K562 (cell line): ENCODE data around the gene KRT35. TPM values are rescaled to one million over a fixed set of nuclear protein-coding genes. Genes with fewer than 3 reads are reported as not detected.

Source experiments
- BCOR ChIP-seq: fragments of 450-650 bp; IDR thresholded peaks from 2 replicates; pipeline ENCODE4 v1.6.1; 2016
- CBFB ChIP-seq: sonication (generic); formaldehyde crosslinking; IDR thresholded peaks from 2 replicates; pipeline ENCODE4 v1.4.0; 2020; ENCODE audit warnings: mild to moderate bottlenecking, missing genetic modification reagents
- DIDO1 ChIP-seq: fragments of 450-650 bp; IDR thresholded peaks from 2 replicates; pipeline ENCODE4 v1.6.1; 2016; ENCODE audit warnings: low read depth, missing biosample characterization, missing genetic modification characterization
- ELF1 ChIP-seq: fragments of 200-800 bp; sonication (Bioruptor generic); IDR thresholded peaks from 2 replicates; pipeline ENCODE4 v1.6.1; 2016; ENCODE audit warnings: missing genetic modification characterization, missing compliant biosample characterization
- FOS ChIP-seq: IDR thresholded peaks from 3 replicates; pipeline ENCODE4 v1.6.1; 2011; ENCODE audit not compliant: insufficient read length; ENCODE audit errors: extremely low read depth
- HDAC1 ChIP-seq, 2 experiments: fragments of 450-650 bp; IDR thresholded peaks; 2 replicates each; pipeline ENCODE4 v1.6.1; 2016 to 2017; ENCODE audit warnings: inconsistent platforms in 1 of 2, mild to moderate bottlenecking in 1 of 2, moderate library complexity in 1 of 2
- HDAC6 ChIP-seq: IDR thresholded peaks from 2 replicates; pipeline ENCODE4 v1.6.1; 2012; ENCODE audit warnings: low read depth, mild to moderate bottlenecking, control low read depth, inconsistent platforms, low read length, moderate library complexity
- ID3 ChIP-seq, 2 experiments: fragments of 250-450 bp in 1 of 2; fragments of 450-650 bp in 1 of 2; sonication (Bioruptor Pico) in 1 of 2; IDR thresholded peaks; 2 replicates each; pipeline versions ENCODE4 v1.6.1 to v1.8.0; 2016 to 2021; ENCODE audit warnings: mild to moderate bottlenecking in 2 of 2, moderate library complexity in 2 of 2, missing compliant biosample characterization in 1 of 2, missing genetic modification characterization in 1 of 2
- ILK ChIP-seq: fragments of 450-650 bp; IDR thresholded peaks from 2 replicates; pipeline ENCODE4 v1.6.1; 2016; ENCODE audit warnings: missing genetic modification characterization, low read depth, mild to moderate bottlenecking, missing compliant biosample characterization, moderate library complexity, borderline replicate concordance
- IRF2 ChIP-seq: sonication (generic); formaldehyde crosslinking; IDR thresholded peaks from 2 replicates; pipeline ENCODE4 v1.8.1; 2022; ENCODE audit warnings: mild to moderate bottlenecking, missing genetic modification reagents
- MAFG ChIP-seq: fragments of 450-650 bp; conservative IDR thresholded peaks from 2 replicates; pipeline ENCODE4 v1.6.1; 2016; ENCODE audit warnings: missing genetic modification characterization, missing compliant biosample characterization
- MED1 ChIP-seq: sonication (generic); formaldehyde crosslinking; IDR thresholded peaks from 2 replicates; pipeline ENCODE4 v1.8.1; 2023; ENCODE audit warnings: missing genetic modification reagents, borderline replicate concordance
- MEF2D ChIP-seq: conservative IDR thresholded peaks from 2 replicates; pipeline ENCODE4 v1.6.1; 2016; ENCODE audit warnings: low read depth, missing genetic modification characterization, missing compliant biosample characterization
- NFIC ChIP-seq: fragments of 450-650 bp; IDR thresholded peaks from 2 replicates; pipeline ENCODE4 v1.6.1; 2017; ENCODE audit warnings: mild to moderate bottlenecking, inconsistent platforms
- RFX7 ChIP-seq: fragments of 250-450 bp; sonication (Bioruptor Pico); IDR thresholded peaks from 2 replicates; pipeline ENCODE4 v1.5.1; 2021; ENCODE audit warnings: mild to moderate bottlenecking
- SAFB ChIP-seq: fragments of 200-400 bp; formaldehyde crosslinking; IDR thresholded peaks from 2 replicates; pipeline ENCODE4 v1.6.1; 2017; ENCODE audit warnings: low read depth, low read length, borderline replicate concordance
- SIX5 ChIP-seq, 2 experiments: IDR thresholded peaks; 2 replicates each; pipeline ENCODE4 v1.6.1; 2011; ENCODE audit warnings: low read length in 2 of 2, borderline replicate concordance in 1 of 2, low read depth in 1 of 2, mild to moderate bottlenecking in 1 of 2, moderate library complexity in 1 of 2; ENCODE audit not compliant: insufficient read depth in 1 of 2
- SNRNP70 ChIP-seq: fragments of 200-400 bp; formaldehyde crosslinking; optimal IDR thresholded peaks from 2 replicates; pipeline ENCODE3; 2017; ENCODE audit warnings: low read depth, low read length
- SRF ChIP-seq, 2 experiments: fragments of 250-450, 450-650 bp in 1 of 2; sonication (Bioruptor Pico) in 1 of 2; sonication (generic) in 1 of 2; formaldehyde crosslinking; IDR thresholded peaks; 2 replicates each; pipeline versions ENCODE4 v1.5.0 to v1.5.1; 2020 to 2022; ENCODE audit warnings: mild to moderate bottlenecking in 1 of 2, missing genetic modification reagents in 1 of 2
- STAT5B ChIP-seq: fragments of 250-450 bp; sonication (Bioruptor Pico); IDR thresholded peaks from 2 replicates; pipeline ENCODE4 v1.8.0; 2021; ENCODE audit warnings: mild to moderate bottlenecking, inconsistent platforms
- ZFP36 ChIP-seq: fragments of 150-350 bp; IDR thresholded peaks from 2 replicates; pipeline ENCODE4 v1.6.1; 2018; ENCODE audit warnings: low read length, low read depth; ENCODE audit not compliant: partially characterized antibody
- ZNF134 ChIP-seq: fragments of 250-450 bp; sonication (Bioruptor Pico); conservative IDR thresholded peaks from 2 replicates; pipeline ENCODE4 v1.4.0; 2020
- ZNF165 ChIP-seq: fragments of 250-450 bp; sonication (Bioruptor Pico); IDR thresholded peaks from 2 replicates; pipeline ENCODE4 v1.4.0; 2020; ENCODE audit warnings: borderline replicate concordance
- ZNF668 ChIP-seq: fragments of 250-450 bp; sonication (Bioruptor Pico); IDR thresholded peaks from 2 replicates; pipeline ENCODE4 v1.8.0; 2022; ENCODE audit warnings: mild to moderate bottlenecking, inconsistent platforms
- ZNF695 ChIP-seq: fragments of 450-650 bp; formaldehyde crosslinking; IDR thresholded peaks from 2 replicates; pipeline ENCODE4 v1.4.0; 2020; ENCODE audit warnings: mild to moderate bottlenecking, moderate library complexity
- polyA plus RNA-seq, 8 experiments: library from polyadenylated mRNA; depleted of rRNA in 4 of 8; stranded (reverse) in 5 of 8; unstranded in 3 of 8; fragments of >200 nt; fragmentation: Nextera tagmentation in 2 of 8; fragmentation: Illumina TruSeq in 1 of 8; extraction: Ambion mirVana in 2 of 8; extraction: Trizol in 1 of 8; gene quantifications; 2 replicates each; pipeline versions ENCODE4 v1.2.1 to v1.2.3, GENCODE V29; 2011 to 2014; ENCODE audit warnings: inconsistent platforms in 1 of 8, missing spikeins in 1 of 8
- total RNA-seq, 7 experiments: library from RNA; depleted of rRNA in 6 of 7; stranded (reverse); fragments of >200 nt in 6 of 7; fragmentation: Illumina TruSeq in 2 of 7; extraction: Trizol in 2 of 7; gene quantifications; 2 replicates each; pipeline versions ENCODE4 v1.2.1 to v1.2.3, GENCODE V29; 2011 to 2021; ENCODE audit warnings: low replicate concordance in 1 of 7
- TF ChIP-seq, protein P1 (sequence below), 2 experiments: IDR thresholded peaks; 2 replicates each; pipeline ENCODE4 v1.6.1; 2011; ENCODE audit warnings: borderline replicate concordance in 1 of 2, control low read depth in 1 of 2, low read depth in 1 of 2, low read length in 1 of 2, mild to moderate bottlenecking in 1 of 2, mixed read lengths in 1 of 2, moderate library complexity in 1 of 2; ENCODE audit not compliant: insufficient read depth in 1 of 2, insufficient read length in 1 of 2, poor library complexity in 1 of 2, severe bottlenecking in 1 of 2; ENCODE audit errors: extremely low read depth in 1 of 2

The KRT35 gene
- total and polyA plus RNA-seq, 9 of the 15 experiments (the other 6 are each of a cell fraction or from before 2014, with no cell fraction given): not detected

- TF ChIP-seq ID3 (CRISPR knock-in tag; IDR thresholded peaks at IDR 0.05): no peak
- TF ChIP-seq ID3 (tag; IDR thresholded peaks at IDR 0.05): no peak
- TF ChIP-seq NFIC: peak; percentile 34; the same call in 1 of the 2 replicates
- no peak for TF ChIP-seq ZNF165 (CRISPR knock-in tag)
- TF ChIP-seq ZFP36: no peak
- no peak for TF ChIP-seq FOS
- no peak for TF ChIP-seq MED1
- TF ChIP-seq ZNF668 (CRISPR knock-in tag): no peak
- no peak for TF ChIP-seq SNRNP70
- TF ChIP-seq ILK (tag): no peak
- no peak for TF ChIP-seq BCOR
- TF ChIP-seq, protein P1, sequence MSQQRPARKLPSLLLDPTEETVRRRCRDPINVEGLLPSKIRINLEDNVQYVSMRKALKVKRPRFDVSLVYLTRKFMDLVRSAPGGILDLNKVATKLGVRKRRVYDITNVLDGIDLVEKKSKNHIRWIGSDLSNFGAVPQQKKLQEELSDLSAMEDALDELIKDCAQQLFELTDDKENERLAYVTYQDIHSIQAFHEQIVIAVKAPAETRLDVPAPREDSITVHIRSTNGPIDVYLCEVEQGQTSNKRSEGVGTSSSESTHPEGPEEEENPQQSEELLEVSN (IDR thresholded peaks at IDR 0.05; ENCODE audit: borderline replicate concordance in 1 of 2, extremely low read depth in 1 of 2, insufficient read depth in 1 of 2, insufficient read length in 1 of 2, low read depth in 1 of 2, low read length in 1 of 2, poor library complexity in 1 of 2, severe bottlenecking in 1 of 2): peak in 1 of 2 experiments; percentile 72
- TF ChIP-seq ELF1: no peak
- TF ChIP-seq MEF2D: no peak
- no peak for TF ChIP-seq SRF (CRISPR knock-in tag; IDR thresholded peaks at IDR 0.05)
- no peak for TF ChIP-seq IRF2
- no peak for TF ChIP-seq DIDO1 (tag)
- TF ChIP-seq HDAC6: no peak
- no peak for TF ChIP-seq MAFG (tag)
- no peak for TF ChIP-seq RFX7 (CRISPR knock-in tag)
- no peak for TF ChIP-seq ZNF695 (CRISPR knock-in tag)
- TF ChIP-seq CBFB (CRISPR knock-in tag): no peak
- TF ChIP-seq HDAC1 (IDR thresholded peaks at IDR 0.05): peak in 1 of 2 experiments; percentile 52; a peak in 2 of 4 replicates
- TF ChIP-seq ZNF134 (CRISPR knock-in tag): no peak
- TF ChIP-seq STAT5B (CRISPR knock-in tag): no peak
- no peak for TF ChIP-seq SAFB
- TF ChIP-seq SIX5 (IDR thresholded peaks at IDR 0.05; ENCODE audit: borderline replicate concordance in 1 of 2, insufficient read depth in 1 of 2, low read depth in 1 of 2, low read length in 2 of 2): no peak
These were observed 46.4 kb upstream of the KRT35 start (continued) for GRCh38 chr17:41527063-41528023.
